Stimulated activated CD4-positive, alpha-beta T cell treated with anti-CD3 and anti-CD28 coated beads, Interleukin-15, amount 100 ng/mL, for 48 hours (primary cell): ENCODE data around the gene ZNF787.
"Not testable (repeated sequence)": the region's sequence is repeated elsewhere in the genome, so short reads cannot be mapped to it uniquely, and the experiment has no call there.

Source experiments
- DNase-seq, 2 donors: peaks; one replicate each; pipeline ENCODE4 v3.0.0-alpha.2; 2020; ENCODE audit warnings: low read depth in 2 of 2

The ZNF787 gene

GRCh38 chr19:56121180-56122167 lies at the start of gene ZNF787:
ZNF787 (minus strand) TSS chr19:56121295; CDS start chr19:56103217, 18,078 bp downstream.
- peak; percentile 93 to 97 for DNase-seq

- no peak for DNase-seq
Observed at GRCh38 chr19:56170261-56170660, 49.2 kb upstream of the ZNF787 start.

GRCh38 chr19:56167064-56167578 lies 46.0 kb upstream of the ZNF787 start:
- DNase-seq: no peak

- DNase-seq: no peak
Observed at GRCh38 chr19:56163097-56163496, 42.0 kb upstream of the ZNF787 start.

- DNase-seq: peak in 1 of 2 donors; percentile 22
Observed at GRCh38 chr19:56162258-56162657, 41.2 kb upstream of the ZNF787 start.

GRCh38 chr19:56161534-56161933 lies 40.4 kb upstream of the ZNF787 start:
- no peak for DNase-seq

GRCh38 chr19:56159622-56160271 lies 38.7 kb upstream of the ZNF787 start:
- DNase-seq: no peak

- no peak for DNase-seq
Observed at GRCh38 chr19:56159009-56159559, 38.0 kb upstream of the ZNF787 start.

GRCh38 chr19:56158170-56158757 lies 37.2 kb upstream of the ZNF787 start:
- DNase-seq: no peak

GRCh38 chr19:56156768-56157167 lies 35.7 kb upstream of the ZNF787 start:
- DNase-seq: no peak

GRCh38 chr19:56155124-56155687 lies 34.1 kb upstream of the ZNF787 start:
- no peak for DNase-seq

- no peak for DNase-seq
Observed at GRCh38 chr19:56153507-56153906, 32.4 kb upstream of the ZNF787 start.

GRCh38 chr19:56152644-56153043 lies 31.5 kb upstream of the ZNF787 start:
- no peak for DNase-seq

- no peak for DNase-seq
Observed at GRCh38 chr19:56150358-56150757, 29.3 kb upstream of the ZNF787 start.

- no peak for DNase-seq
Observed at GRCh38 chr19:56149656-56150038, 28.6 kb upstream of the ZNF787 start.

- DNase-seq: not testable (repeated sequence)
Observed at GRCh38 chr19:56148955-56149655, 28.0 kb upstream of the ZNF787 start.

GRCh38 chr19:56148096-56148495 lies 27.0 kb upstream of the ZNF787 start:
- DNase-seq: no peak

GRCh38 chr19:56147307-56147706 lies 26.2 kb upstream of the ZNF787 start:
- DNase-seq: no peak

- DNase-seq: no peak
Observed at GRCh38 chr19:56146904-56147303, 25.8 kb upstream of the ZNF787 start.

- no peak for DNase-seq
Observed at GRCh38 chr19:56145698-56146097, 24.6 kb upstream of the ZNF787 start.

GRCh38 chr19:56144831-56145230 lies 23.7 kb upstream of the ZNF787 start:
- no peak for DNase-seq
